NCI-H2196 treated with DMSO at 0.1 percent for 48 hours (cell line): Measurements from ENCODE around the gene RNF207.

ENCODE experiments used
- DNase-seq: peaks from one replicate; lab custom pipeline; 2025; ENCODE audit not compliant: unreplicated experiment; lab: John Stamatoyannopoulos, UW

Gene RNF207

GRCh38 chr1:6205849-6206519 lies at the start of gene RNF207:
Gene RNF207 (plus strand): TSS chr1:6206119. CDS start chr1:6206536, 417 bp downstream.
- no peak for DNase-seq

- DNase-seq = no peak
Measured at GRCh38 chr1:6157132-6157527, 48.8 kb upstream of the RNF207 start.

DNA sequence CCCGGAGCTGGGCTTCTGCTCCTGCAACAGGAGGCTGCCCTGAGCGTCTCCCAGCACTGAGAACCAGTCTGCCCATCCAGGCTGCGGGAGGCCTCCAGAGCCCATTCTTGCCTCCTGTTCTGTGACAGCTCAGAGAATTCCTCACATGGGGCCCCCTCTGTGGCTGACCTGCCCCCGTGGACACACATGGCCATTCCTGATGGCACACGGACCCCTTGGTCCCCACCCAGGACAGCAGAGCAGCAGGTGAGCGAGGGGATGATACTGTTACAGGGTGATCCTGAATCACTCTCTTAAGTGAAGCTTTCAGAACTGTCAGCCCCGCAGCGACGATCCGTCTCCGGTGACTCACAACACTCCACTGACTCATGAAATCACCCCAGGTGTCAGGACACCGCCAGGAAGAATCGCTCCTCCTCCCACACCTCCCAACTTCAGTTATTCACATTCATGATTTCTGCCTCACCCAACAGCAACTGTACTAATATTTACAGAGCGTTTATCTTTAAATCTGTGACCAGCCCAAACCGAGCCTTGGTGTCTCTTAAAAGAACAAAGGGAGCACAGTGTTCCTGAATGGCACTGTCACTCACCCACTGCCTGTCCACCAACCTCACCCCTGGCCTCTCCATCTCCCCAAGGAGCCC lies 48.3 kb upstream of the RNF207 start:
- peak; percentile 59 for DNase-seq

- no peak for DNase-seq
Measured at GRCh38 chr1:6158181-6158580, 47.7 kb upstream of the RNF207 start.

DNA sequence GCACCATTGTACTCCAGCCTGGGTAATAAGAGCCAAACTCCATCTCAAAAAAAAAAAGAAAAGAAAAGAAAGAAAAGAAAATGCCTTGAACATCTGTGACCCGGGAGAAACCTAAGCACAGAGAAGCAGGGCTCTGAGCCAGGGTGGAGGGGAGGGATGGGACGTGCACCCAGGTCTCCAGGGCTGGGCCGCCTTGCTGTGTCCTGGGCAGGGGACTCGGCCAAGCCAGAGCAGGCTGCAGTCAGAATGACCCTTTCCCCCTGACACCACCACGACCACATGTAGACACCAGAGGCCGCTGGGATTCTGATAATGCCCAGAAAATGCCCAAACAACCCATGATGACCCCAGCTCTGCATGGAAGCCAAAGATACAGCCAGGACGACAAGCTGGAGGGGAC lies 43.6 kb upstream of the RNF207 start:
- DNase-seq = no peak

- DNase-seq = peak; percentile 38
Measured at GRCh38 chr1:6162773-6163172, 43.1 kb upstream of the RNF207 start.

GRCh38 chr1:6163191-6163972 lies 42.5 kb upstream of the RNF207 start:
- no peak for DNase-seq

DNA sequence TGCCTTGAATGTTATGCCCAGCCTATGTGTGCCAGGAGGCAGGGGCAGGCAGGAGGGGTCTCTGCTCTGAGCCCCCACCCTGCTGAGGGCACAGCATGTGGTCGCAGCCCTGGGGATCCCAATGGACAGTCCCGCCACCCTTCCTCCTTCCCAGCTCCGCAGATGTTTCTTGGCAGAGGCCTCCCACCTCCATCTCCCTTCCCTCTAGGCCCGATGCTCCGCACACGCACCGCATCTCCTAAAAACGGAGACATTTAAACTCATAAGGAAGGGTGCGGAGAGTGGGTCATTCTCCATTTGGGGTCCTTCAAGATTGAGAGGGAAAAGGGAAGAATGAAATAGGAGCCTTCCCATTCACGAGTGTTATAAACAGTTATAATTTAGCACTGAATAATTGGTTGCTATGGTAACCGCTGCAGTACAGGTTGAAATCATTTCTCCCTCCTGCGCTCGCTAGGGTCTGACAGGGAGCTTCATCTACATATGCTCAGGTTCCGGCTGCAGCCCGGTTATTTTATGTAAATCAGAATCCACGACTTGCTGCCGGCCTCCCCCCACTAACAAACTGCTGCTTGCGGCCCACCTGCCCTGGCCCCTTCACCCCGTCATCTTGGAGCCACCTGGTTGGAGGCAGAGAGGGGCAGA lies 41.8 kb upstream of the RNF207 start:
- no peak for DNase-seq

DNA sequence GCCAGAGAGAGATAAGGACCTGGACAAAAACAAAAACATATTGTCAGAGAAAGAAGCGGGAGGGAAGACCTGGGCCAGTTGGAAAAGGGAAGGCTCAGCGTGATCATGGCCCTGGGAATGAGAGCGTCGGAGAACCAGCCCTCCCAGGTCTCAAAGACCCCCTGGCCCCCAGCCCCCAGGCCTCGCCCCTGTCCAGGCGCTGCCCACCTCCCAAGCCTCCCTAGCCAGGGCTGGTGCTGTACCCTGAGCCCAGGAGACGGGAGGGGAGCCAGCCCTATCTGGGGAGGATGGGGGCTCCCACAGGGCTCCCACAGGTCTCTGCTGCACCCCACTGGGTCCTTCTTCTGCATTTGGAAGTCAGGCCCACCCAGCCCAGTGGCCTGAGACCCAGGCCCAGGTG lies 40.9 kb upstream of the RNF207 start:
- DNase-seq = no peak

- no peak for DNase-seq
Measured at GRCh38 chr1:6165441-6165985, 40.4 kb upstream of the RNF207 start.

GRCh38 chr1:6166221-6166620 lies 39.7 kb upstream of the RNF207 start:
- no peak for DNase-seq

DNA sequence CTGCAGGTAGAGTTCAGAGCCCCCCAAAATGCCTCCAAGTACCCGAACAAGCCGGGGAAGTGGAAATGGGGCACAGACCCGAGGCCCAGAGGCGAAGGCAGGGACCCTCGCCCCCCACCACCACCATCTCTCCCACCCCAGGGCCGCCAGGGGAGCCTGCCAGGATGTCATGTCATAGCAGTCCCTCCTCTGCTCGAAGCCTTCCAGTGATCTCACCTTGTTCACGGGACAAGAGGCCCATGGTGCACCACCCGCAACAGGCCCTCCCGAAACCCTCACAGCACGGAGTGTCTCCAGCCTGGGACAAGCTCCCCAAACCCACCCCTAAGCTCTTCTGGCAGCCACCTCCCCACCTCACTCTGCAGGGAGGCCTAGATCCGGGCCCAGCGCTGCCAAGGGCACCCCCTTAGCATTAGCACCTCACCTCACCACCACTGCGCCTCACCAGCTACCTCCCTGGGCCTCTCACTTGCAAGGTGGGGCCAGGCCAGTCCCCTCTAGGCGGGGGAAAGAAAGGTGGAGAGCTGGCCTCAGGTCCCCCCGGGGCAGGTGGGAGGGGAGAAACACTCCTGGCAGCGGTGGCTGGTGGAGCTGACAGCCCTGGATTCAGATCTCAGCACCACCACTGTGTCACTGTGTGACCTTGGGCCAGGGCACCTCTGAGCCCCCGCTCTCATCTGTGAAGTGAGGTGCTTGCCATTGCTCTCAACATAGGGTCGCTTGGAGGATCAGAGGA lies 39.1 kb upstream of the RNF207 start:
- no peak for DNase-seq

DNA sequence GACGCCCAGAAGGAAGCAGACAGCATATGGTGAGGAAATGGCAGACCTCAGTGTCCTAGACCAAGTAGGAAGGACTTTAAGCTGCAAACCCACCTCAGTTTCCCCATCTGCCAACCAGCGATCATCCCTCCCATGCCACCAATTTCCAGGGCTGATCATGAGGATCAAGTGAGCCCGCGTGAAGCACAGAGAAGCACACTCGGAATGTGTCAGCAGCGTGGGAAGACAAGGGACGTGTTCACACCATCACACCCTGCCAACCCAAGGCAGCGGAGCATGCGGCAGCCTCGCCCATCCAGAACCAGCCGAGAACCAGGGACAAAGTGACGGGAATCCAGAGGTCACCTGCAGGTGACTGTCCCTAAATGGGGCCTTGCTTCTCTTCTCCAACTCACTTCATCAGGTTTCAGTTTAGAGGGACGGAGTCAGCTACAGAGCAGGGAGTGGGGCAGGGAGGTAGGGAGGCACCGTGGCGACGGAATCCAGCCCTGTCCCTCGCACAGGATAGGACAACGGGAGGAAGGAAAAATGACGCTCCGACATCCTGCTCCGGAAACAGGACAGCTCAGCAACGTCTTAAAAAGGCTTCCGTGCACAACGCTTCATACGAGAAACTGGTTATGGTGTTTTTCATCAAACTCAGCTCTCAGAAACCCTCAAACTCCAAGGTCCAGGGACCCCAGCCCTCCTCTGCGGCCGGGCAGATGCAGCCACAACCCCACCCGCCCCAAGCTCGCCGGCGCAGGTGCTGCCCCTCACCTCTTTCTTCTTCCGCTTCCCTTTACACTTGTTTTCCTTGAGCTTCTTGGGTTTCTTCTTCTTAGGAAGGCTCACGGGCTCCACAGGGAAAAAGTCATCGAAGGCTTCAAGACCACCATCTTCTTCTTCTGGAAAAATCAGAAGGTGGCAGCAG lies 38.3 kb upstream of the RNF207 start:
- DNase-seq = no peak

GRCh38 chr1:6168947-6169586 lies 36.9 kb upstream of the RNF207 start:
- DNase-seq = no peak

GRCh38 chr1:6170116-6170741 lies 35.7 kb upstream of the RNF207 start:
- no peak for DNase-seq

- no peak for DNase-seq
Measured at GRCh38 chr1:6170742-6171201, 35.1 kb upstream of the RNF207 start.

GRCh38 chr1:6171548-6172124 lies 34.3 kb upstream of the RNF207 start:
- DNase-seq = no peak

DNA sequence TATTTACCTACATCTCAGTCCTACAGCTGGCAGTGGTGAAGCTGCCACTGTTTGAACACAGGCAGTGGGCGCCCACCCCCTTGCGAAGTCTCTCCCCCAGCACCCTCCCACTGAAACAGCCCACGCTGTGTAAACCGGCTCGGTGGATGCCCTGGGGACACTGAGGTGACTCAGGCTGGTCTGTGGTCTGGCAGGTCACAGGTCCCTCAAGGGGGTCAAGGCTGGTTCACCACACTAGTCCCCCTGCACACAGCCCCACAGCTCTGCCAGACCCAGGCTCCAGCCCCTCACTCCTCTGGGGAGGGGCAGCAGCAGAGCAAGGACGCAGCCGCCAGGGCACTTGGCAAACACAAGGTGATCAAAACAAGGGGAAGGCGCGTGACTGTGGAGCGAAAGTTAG lies 33.4 kb upstream of the RNF207 start:
- DNase-seq = no peak
